SK-N-SH treated with all-trans-retinoic acid at 6 μM for 48 hours (cell line): ENCODE results near the gene WDR54.

ENCODE experiments used
- OSR1 ChIP-seq: fragments of 250-450 bp; sonication (Bioruptor Pico); IDR thresholded peaks from 2 replicates; pipeline ENCODE4 v1.8.0; 2022; ENCODE audit warnings: moderate library complexity, mild to moderate bottlenecking, inconsistent platforms
- RARB ChIP-seq: fragments of 250-450 bp; sonication (Bioruptor Pico); IDR thresholded peaks from 2 replicates; pipeline ENCODE4 v1.8.0; 2021; ENCODE audit warnings: mild to moderate bottlenecking, moderate library complexity
- TCF4 ChIP-seq: fragments of 250-450 bp; sonication (Bioruptor Pico); IDR thresholded peaks from 2 replicates; pipeline ENCODE4 v1.8.0; 2021; ENCODE audit warnings: mild to moderate bottlenecking, moderate library complexity, borderline replicate concordance
- TOX ChIP-seq: fragments of 250-450 bp; sonication (Bioruptor Pico); IDR thresholded peaks from 2 replicates; pipeline ENCODE4 v1.8.0; 2021; ENCODE audit warnings: mild to moderate bottlenecking, moderate library complexity, borderline replicate concordance
- TF ChIP-seq, protein P1 (sequence below): fragments of 250-450 bp; sonication (Bioruptor Pico); IDR thresholded peaks from 2 replicates; pipeline ENCODE4 v1.5.1; 2021; ENCODE audit warnings: mild to moderate bottlenecking, moderate library complexity
- TF ChIP-seq, protein P2 (sequence below): fragments of 250-450 bp; sonication (Bioruptor Pico); IDR thresholded peaks from 2 replicates; pipeline ENCODE4 v1.8.0; 2021; ENCODE audit warnings: low read depth, mild to moderate bottlenecking, moderate library complexity, borderline replicate concordance
- TF ChIP-seq, protein P3 (sequence below): fragments of 250-450 bp; sonication (Bioruptor Pico); IDR thresholded peaks from 2 replicates; pipeline ENCODE4 v1.5.1; 2020; ENCODE audit warnings: low read depth, mild to moderate bottlenecking, moderate library complexity

DNA sequence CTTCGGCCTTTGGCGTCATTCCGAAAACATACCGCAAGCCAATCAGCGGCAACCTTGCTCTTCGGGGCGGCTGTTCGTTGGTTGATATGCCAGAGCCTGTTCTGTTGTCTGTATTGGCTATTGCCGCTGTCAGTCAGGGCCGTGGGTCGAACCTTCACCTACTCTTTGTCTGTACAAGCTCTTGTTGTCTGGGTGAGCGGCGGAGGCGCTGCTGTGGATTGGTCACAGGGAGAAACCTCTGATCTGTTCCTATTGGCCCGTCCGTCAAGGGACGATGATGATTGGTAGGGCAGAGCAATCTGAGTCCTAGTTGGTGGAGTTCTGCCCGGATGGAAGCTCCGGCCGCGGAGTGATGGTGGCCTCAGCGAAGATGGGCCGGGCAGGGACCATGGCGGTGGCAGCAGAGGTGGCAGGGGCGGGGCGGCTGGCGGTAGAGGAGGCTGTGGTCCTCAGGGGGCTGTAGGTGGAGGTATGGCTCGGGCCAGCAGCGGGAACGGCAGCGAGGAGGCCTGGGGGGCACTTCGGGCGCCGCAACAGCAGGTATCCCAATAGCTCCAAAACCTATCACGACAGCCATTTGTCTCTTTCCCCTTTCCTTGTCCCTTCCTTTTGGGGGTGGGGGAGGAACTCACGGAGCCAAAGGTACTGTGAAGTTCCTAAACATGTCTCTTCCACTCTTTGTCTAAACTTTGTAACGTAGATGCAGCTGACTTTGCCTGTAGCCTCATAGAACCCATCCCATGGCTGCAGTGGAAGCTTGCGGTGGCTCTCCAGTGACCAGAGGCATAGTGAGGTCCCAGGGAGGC lies 36.8 kb downstream of the WDR54 start, which contains the start of gene WBP1:
- no peak for TF ChIP-seq RARB (CRISPR knock-in tag)
- TF ChIP-seq, protein P1, sequence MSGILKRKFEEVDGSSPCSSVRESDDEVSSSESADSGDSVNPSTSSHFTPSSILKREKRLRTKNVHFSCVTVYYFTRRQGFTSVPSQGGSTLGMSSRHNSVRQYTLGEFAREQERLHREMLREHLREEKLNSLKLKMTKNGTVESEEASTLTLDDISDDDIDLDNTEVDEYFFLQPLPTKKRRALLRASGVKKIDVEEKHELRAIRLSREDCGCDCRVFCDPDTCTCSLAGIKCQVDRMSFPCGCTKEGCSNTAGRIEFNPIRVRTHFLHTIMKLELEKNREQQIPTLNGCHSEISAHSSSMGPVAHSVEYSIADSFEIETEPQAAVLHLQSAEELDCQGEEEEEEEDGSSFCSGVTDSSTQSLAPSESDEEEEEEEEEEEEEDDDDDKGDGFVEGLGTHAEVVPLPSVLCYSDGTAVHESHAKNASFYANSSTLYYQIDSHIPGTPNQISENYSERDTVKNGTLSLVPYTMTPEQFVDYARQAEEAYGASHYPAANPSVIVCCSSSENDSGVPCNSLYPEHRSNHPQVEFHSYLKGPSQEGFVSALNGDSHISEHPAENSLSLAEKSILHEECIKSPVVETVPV = no peak
- TF ChIP-seq, protein P2, sequence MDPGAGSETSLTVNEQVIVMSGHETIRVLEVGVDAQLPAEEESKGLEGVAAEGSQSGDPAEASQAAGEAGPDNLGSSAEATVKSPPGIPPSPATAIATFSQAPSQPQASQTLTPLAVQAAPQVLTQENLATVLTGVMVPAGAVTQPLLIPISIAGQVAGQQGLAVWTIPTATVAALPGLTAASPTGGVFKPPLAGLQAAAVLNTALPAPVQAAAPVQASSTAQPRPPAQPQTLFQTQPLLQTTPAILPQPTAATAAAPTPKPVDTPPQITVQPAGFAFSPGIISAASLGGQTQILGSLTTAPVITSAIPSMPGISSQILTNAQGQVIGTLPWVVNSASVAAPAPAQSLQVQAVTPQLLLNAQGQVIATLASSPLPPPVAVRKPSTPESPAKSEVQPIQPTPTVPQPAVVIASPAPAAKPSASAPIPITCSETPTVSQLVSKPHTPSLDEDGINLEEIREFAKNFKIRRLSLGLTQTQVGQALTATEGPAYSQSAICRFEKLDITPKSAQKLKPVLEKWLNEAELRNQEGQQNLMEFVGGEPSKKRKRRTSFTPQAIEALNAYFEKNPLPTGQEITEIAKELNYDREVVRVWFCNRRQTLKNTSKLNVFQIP (CRISPR knock-in tag) = no peak
- TF ChIP-seq OSR1 (CRISPR knock-in tag) = no peak
- TF ChIP-seq, protein P3, sequence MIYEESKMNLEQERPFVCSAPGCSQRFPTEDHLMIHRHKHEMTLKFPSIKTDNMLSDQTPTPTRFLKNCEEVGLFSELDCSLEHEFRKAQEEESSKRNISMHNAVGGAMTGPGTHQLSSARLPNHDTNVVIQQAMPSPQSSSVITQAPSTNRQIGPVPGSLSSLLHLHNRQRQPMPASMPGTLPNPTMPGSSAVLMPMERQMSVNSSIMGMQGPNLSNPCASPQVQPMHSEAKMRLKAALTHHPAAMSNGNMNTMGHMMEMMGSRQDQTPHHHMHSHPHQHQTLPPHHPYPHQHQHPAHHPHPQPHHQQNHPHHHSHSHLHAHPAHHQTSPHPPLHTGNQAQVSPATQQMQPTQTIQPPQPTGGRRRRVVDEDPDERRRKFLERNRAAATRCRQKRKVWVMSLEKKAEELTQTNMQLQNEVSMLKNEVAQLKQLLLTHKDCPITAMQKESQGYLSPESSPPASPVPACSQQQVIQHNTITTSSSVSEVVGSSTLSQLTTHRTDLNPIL (CRISPR knock-in tag) = no peak
- TF ChIP-seq TOX (CRISPR knock-in tag) = no peak
- no peak for TF ChIP-seq TCF4 (CRISPR knock-in tag)
